Measurements from ENCODE around the gene PLK3.

DNA sequence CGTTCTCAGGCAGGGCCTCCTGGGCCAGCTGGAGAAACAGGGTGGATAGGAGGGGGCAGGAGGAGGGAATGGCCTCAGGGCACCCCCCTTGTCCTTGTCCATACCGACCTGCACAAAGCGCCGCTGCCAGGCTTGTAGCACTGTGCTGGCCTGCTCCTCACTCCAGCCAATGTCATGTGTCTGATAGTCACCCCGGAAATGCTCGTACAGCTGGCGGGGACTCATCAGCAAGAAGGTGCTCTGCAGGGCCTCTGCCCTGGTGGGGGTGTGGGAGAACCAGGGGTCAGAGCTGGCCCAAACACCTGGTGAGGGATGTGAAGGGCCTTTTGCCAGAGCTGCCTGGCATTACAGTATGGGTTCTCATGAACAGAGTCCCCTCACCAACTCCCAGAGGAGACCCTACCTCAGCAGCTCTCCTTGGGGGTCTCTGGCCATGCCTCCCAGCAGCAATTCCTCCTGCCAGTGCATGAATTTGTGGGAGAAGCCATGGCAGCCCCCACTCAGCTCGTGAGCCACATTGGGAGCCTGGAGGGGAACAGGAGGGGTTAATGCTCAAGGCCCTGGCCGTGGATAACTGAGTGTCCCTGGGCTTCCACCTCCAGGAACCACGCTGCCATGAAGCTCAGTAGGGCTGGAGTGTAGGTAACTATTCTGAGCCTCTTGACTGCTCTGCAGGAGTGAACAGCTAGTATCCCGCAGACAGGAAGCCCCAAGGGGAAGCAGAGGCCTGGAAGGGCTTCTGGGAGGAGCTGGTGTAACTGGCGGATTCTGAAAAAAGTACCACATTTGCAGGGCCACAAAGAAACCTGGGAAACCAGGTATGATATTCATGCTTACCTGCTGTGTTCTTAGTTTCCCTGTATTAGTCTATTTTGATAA, 29.6 kb downstream of the PLK3 start:
- TF ChIP-seq, protein P1, sequence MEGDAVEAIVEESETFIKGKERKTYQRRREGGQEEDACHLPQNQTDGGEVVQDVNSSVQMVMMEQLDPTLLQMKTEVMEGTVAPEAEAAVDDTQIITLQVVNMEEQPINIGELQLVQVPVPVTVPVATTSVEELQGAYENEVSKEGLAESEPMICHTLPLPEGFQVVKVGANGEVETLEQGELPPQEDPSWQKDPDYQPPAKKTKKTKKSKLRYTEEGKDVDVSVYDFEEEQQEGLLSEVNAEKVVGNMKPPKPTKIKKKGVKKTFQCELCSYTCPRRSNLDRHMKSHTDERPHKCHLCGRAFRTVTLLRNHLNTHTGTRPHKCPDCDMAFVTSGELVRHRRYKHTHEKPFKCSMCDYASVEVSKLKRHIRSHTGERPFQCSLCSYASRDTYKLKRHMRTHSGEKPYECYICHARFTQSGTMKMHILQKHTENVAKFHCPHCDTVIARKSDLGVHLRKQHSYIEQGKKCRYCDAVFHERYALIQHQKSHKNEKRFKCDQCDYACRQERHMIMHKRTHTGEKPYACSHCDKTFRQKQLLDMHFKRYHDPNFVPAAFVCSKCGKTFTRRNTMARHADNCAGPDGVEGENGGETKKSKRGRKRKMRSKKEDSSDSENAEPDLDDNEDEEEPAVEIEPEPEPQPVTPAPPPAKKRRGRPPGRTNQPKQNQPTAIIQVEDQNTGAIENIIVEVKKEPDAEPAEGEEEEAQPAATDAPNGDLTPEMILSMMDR (IDR thresholded peaks at IDR 0.05), result no peak
- TF ChIP-seq POLR2AphosphoS5 (IDR thresholded peaks at IDR 0.05) (no peak), EP300 (IDR thresholded peaks at IDR 0.05) (no peak)
